Trophoblast cell (in vitro differentiated cells and primary cell): ENCODE results near the gene GNLY.

Experiments
- DNase-seq, 2 donors: peaks; one replicate each; pipeline ENCODE4 v3.0.0-alpha.2; 2016
- H2AFZ ChIP-seq: 2 replicates; pipeline ENCODE4 v1.6.1; 2013; ENCODE audit warnings: low read length, moderate library complexity, mild to moderate bottlenecking; ENCODE audit not compliant: insufficient read depth, poor library complexity
- H2AK5ac ChIP-seq: 2 replicates; pipeline ENCODE4 v1.6.1; 2013; ENCODE audit warnings: mild to moderate bottlenecking, low read length
- H2BK120ac ChIP-seq: 2 replicates; pipeline ENCODE4 v1.6.1; 2013; ENCODE audit warnings: low read length, mild to moderate bottlenecking, moderate library complexity; ENCODE audit not compliant: insufficient read depth, poor library complexity
- H2BK12ac ChIP-seq: 2 replicates; pipeline ENCODE4 v1.6.1; 2013; ENCODE audit warnings: mild to moderate bottlenecking, low read length, moderate library complexity
- H2BK5ac ChIP-seq: 2 replicates; pipeline ENCODE4 v1.6.1; 2013; ENCODE audit warnings: low read length, low read depth, moderate library complexity, mild to moderate bottlenecking; ENCODE audit not compliant: poor library complexity
- H3K14ac ChIP-seq: 2 replicates; pipeline ENCODE4 v1.6.1; 2013; ENCODE audit warnings: mild to moderate bottlenecking, low read length
- H3K18ac ChIP-seq: 2 replicates; pipeline ENCODE4 v1.6.1; 2013; ENCODE audit warnings: mild to moderate bottlenecking, low read length
- H3K23ac ChIP-seq: 2 replicates; pipeline ENCODE4 v1.6.1; 2013; ENCODE audit warnings: low read length
- H3K27ac ChIP-seq: 2 replicates; pipeline ENCODE4 v1.5.1; 2013; ENCODE audit warnings: low read depth, mild to moderate bottlenecking, inconsistent platforms, low read length, moderate library complexity
- H3K27me3 ChIP-seq: 2 replicates; pipeline ENCODE4 v1.6.1; 2013; ENCODE audit warnings: inconsistent platforms, mild to moderate bottlenecking, low read length, moderate library complexity; ENCODE audit not compliant: insufficient read depth
- H3K36me3 ChIP-seq, 2 experiments: 1 replicate in 1 of 2; 2 replicates in 1 of 2; pipeline ENCODE4 v1.6.1; 2013; ENCODE audit warnings: low read length in 2 of 2, mild to moderate bottlenecking in 2 of 2, moderate library complexity in 1 of 2; ENCODE audit not compliant: insufficient read depth in 2 of 2, control insufficient read depth in 1 of 2
- H3K4ac ChIP-seq: 2 replicates; pipeline ENCODE4 v1.6.1; 2013; ENCODE audit warnings: low read depth, mild to moderate bottlenecking, low read length, moderate library complexity
- H3K4me1 ChIP-seq, 2 experiments: 1 replicate in 1 of 2; 2 replicates in 1 of 2; pipeline ENCODE4 v1.6.1; 2013; ENCODE audit warnings: low read length in 2 of 2, mild to moderate bottlenecking in 2 of 2, moderate library complexity in 1 of 2; ENCODE audit not compliant: insufficient read depth in 2 of 2, control insufficient read depth in 1 of 2
- H3K4me2 ChIP-seq: 2 replicates; pipeline ENCODE4 v1.6.1; 2013; ENCODE audit warnings: inconsistent platforms, mild to moderate bottlenecking, low read length, moderate library complexity
- H3K4me3 ChIP-seq: 2 replicates; pipeline ENCODE4 v1.5.1; 2013; ENCODE audit warnings: mild to moderate bottlenecking, low read depth, low read length, inconsistent platforms
- H3K79me1 ChIP-seq: one replicate; pipeline ENCODE4 v1.6.1; 2013; ENCODE audit warnings: low read length
- H3K79me2 ChIP-seq: 2 replicates; pipeline ENCODE4 v1.6.1; 2013; ENCODE audit warnings: low read length, mild to moderate bottlenecking; ENCODE audit not compliant: control insufficient read depth, insufficient read depth, poor library complexity
- H3K9ac ChIP-seq: 2 replicates; pipeline ENCODE4 v1.6.1; 2013; ENCODE audit warnings: mild to moderate bottlenecking, low read length
- H3K9me3 ChIP-seq: 2 replicates; pipeline ENCODE4 v1.6.1; 2013; ENCODE audit warnings: low read depth, mild to moderate bottlenecking, control low read depth, inconsistent platforms, low read length; ENCODE audit not compliant: insufficient read depth
- H4K12ac ChIP-seq: 2 replicates; pipeline ENCODE4 v1.6.1; 2013; ENCODE audit warnings: low read depth, mild to moderate bottlenecking, low read length, moderate library complexity
- H4K8ac ChIP-seq: 2 replicates; pipeline ENCODE4 v1.6.1; 2013; ENCODE audit warnings: low read depth, mild to moderate bottlenecking, low read length, moderate library complexity
- H4K91ac ChIP-seq: one replicate; pipeline ENCODE4 v1.6.1; 2013; ENCODE audit warnings: low read depth, mild to moderate bottlenecking, low read length, moderate library complexity
- WGBS: extraction: QIAGEN DNeasy Blood & Tissue Kit; methylation state at CpG from one replicate; pipeline ENCODE4 v1.1.7; 2013; ENCODE audit warnings: missing lambda C conversion rate; ENCODE audit not compliant: insufficient read length, insufficient coverage; ENCODE audit errors: extremely low coverage; 5-methylcytosine and 5-hydroxymethylcytosine counted together

GNLY gene

DNA sequence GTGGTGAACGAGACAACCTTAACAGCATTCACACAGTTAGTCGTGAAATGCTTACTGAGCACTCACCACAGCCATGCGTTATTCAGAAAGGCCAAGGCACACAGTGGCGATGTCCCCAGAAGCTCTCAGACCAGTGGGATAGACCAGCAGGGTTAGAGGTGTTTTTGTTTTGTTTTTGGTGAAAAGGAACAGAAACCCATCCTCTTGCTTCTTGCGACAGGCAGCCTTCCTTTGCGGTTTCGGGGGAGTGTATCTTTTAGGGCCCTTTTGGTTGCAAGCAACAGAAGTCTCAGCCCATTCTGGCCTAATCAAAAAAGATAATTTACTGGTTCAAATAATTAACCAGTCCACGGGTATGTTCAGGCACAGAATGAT lies 4.7 kb downstream of the GNLY start:
- no CpG with 5 or more reads among the region's 8 CpGs for WGBS
- Histone ChIP-seq H3K4me2 (no peak overlapping the region), H4K12ac (no peak overlapping the region), H3K4me1 (peaks cover 16 to 17% of the 10 kb centered on the region in 2 experiments), H2BK12ac (no peak overlapping the region), H3K4ac (no peak overlapping the region), H3K27me3 (no peaks in the 10 kb centered on the region), H3K14ac (no peak overlapping the region), H4K91ac (no peak overlapping the region), H3K27ac (no peak overlapping the region), H3K9me3 (peaks cover 2% of the 10 kb centered on the region), H3K4me3 (no peak overlapping the region), H3K23ac (no peak overlapping the region), H2AFZ (no peak overlapping the region), H3K79me1 (no peaks in the 10 kb centered on the region), H2AK5ac (no peak overlapping the region), H3K79me2 (no peaks in the 10 kb centered on the region), H4K8ac (no peak overlapping the region), H3K9ac (no peak overlapping the region), H3K36me3 (no peaks in the 10 kb centered on the region), H2BK120ac (no peak overlapping the region), H2BK5ac (no peak overlapping the region), H3K18ac (no peak overlapping the region)
- no peak for DNase-seq

DNA sequence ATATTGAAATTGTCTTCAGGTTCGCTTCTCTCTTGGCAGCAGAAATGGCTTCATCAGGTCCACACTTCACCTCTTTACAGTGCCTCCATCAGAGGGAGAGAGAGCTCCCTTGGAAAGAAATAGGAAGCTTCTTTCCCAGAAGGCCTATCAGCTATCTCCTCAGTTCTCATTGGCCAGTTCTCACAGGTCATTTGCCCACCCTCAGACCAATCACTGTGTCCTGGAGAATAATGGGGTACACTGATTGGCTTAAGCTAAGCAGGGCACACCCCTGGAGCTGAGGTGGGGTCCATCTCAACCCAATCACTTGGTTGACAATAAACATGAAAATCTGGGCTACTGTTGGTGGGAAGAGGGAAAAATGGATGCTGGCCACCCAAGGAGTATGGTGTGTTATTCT lies 5.2 kb downstream of the GNLY start:
- Histone ChIP-seq H3K79me1 (no peaks in the 10 kb centered on the region), H3K14ac (no peak overlapping the region), H3K9ac (no peak overlapping the region), H4K91ac (no peak overlapping the region), H3K27me3 (no peaks in the 10 kb centered on the region), H4K12ac (no peak overlapping the region), H3K23ac (no peak overlapping the region), H2BK12ac (no peak overlapping the region), H3K36me3 (no peaks in the 10 kb centered on the region), H2AK5ac (no peak overlapping the region), H3K18ac (no peak overlapping the region), H4K8ac (no peak overlapping the region), H3K4me3 (no peak overlapping the region), H2AFZ (no peak overlapping the region), H2BK120ac (no peak overlapping the region), H3K27ac (no peak overlapping the region), H3K9me3 (peaks cover 2% of the 10 kb centered on the region), H3K4me2 (no peak overlapping the region), H3K4me1 (peaks cover 16% of the 10 kb centered on the region in 2 experiments), H3K79me2 (no peaks in the 10 kb centered on the region), H3K4ac (no peak overlapping the region), H2BK5ac (no peak overlapping the region)
- no peak for DNase-seq
- WGBS: no CpG with 5 or more reads among the region's 1 CpG

DNA sequence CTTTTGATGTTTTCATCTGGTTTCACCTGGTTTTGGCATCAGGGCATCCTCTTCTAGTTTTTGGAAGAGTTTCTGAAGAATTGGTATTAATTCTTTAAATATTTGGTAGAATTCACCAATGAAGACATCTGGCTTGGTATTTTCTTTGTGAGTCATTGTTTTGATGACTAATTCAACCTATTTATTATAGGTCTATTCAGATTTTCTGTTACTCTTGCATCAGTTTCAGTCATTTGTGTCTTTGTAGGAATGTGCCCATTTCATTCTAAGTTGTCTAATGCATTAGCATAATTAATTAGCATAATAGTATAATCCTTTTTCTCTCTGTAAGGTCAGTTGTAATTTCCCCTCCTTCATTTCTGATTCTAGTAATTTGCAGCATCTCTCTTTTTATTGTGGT lies 8.0 kb downstream of the GNLY start:
- no peak overlapping the region for H4K91ac ChIP-seq
- H3K36me3 ChIP-seq: no peaks in the 10 kb centered on the region
- no peak overlapping the region for H2BK12ac ChIP-seq
- H3K4me1 ChIP-seq: peaks cover 4 to 5% of the 10 kb centered on the region in 2 experiments
- no peak overlapping the region for H3K9ac ChIP-seq
- H3K23ac ChIP-seq: no peak overlapping the region
- H3K4me2 ChIP-seq: no peak overlapping the region
- no peak overlapping the region for H4K8ac ChIP-seq
- no peak overlapping the region for H4K12ac ChIP-seq
- no peaks in the 10 kb centered on the region for H3K79me1 ChIP-seq
- H3K4ac ChIP-seq: no peak overlapping the region
- H2AK5ac ChIP-seq: no peak overlapping the region
- no peaks in the 10 kb centered on the region for H3K79me2 ChIP-seq
- no peaks in the 10 kb centered on the region for H3K27me3 ChIP-seq
- H2BK5ac ChIP-seq: no peak overlapping the region
- H2AFZ ChIP-seq: no peak overlapping the region
- no peak overlapping the region for H2BK120ac ChIP-seq
- DNase-seq: peak in 1 of 2 donors; percentile 42
- H3K18ac ChIP-seq: no peak overlapping the region
- H3K4me3 ChIP-seq: no peak overlapping the region
- peaks cover 2% of the 10 kb centered on the region for H3K9me3 ChIP-seq
- H3K14ac ChIP-seq: no peak overlapping the region
- no peak overlapping the region for H3K27ac ChIP-seq

DNA sequence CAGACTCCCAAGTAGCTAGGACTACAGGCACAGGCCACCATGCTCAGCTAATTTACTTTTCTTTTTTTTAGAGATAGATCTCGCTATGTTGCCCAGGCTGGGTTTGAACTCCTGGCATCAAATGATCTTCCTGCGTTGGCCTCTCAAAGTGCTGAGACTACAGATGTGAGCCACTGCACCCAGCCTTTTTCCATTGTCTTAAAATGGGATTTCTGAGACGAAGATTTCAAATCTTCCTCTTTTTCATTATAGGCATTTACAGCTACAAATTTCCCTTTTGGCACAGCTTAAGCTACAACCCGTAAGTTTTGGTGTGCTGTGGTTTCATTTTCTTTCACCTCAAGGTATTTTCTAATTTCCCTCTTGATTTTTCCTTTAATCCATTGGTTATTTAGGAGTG lies 8.6 kb downstream of the GNLY start:
- Histone ChIP-seq H3K27me3 (no peaks in the 10 kb centered on the region), H2BK12ac (no peak overlapping the region), H3K4me2 (no peak overlapping the region), H3K4me3 (no peak overlapping the region), H2AFZ (no peak overlapping the region), H3K9ac (no peak overlapping the region), H3K79me1 (no peaks in the 10 kb centered on the region), H3K18ac (no peak overlapping the region), H2AK5ac (no peak overlapping the region), H3K14ac (no peak overlapping the region), H3K27ac (no peak overlapping the region), H3K23ac (no peak overlapping the region), H2BK5ac (no peak overlapping the region), H3K4me1 (peaks cover 4 to 5% of the 10 kb centered on the region in 2 experiments), H3K9me3 (peaks cover 2% of the 10 kb centered on the region), H3K79me2 (no peaks in the 10 kb centered on the region), H4K91ac (no peak overlapping the region), H2BK120ac (no peak overlapping the region), H3K4ac (no peak overlapping the region), H3K36me3 (no peaks in the 10 kb centered on the region), H4K12ac (no peak overlapping the region), H4K8ac (no peak overlapping the region)
- WGBS: no CpG with 5 or more reads among the region's 4 CpGs
- DNase-seq: no peak

DNA sequence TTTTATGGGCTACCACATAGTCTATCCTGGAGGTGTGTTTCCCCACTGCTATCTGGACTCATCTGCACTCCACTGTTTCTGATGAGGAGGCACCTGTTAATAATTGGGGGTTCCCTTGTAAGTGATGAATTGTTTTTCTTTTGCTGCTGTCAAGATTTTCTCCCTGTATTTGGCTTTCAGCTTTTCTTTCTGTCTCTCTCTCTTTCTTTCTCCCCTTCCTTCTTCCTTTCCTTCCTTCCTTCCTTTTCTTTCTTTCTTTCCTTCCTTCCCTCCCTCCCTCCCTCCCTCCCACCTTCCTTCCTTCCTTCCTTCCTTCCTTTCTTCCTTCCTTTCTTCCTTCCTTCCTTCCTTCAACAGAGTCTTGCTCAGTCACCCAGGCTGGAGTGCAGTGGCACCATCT lies 9.2 kb downstream of the GNLY start:
- no peak overlapping the region for H4K8ac ChIP-seq
- H3K4ac ChIP-seq: no peak overlapping the region
- H2AFZ ChIP-seq: no peak overlapping the region
- no peak overlapping the region for H3K23ac ChIP-seq
- no peak overlapping the region for H3K27ac ChIP-seq
- no peak overlapping the region for H4K91ac ChIP-seq
- H2BK12ac ChIP-seq: no peak overlapping the region
- no peaks in the 10 kb centered on the region for H3K79me2 ChIP-seq
- H3K18ac ChIP-seq: no peak overlapping the region
- no peak overlapping the region for H4K12ac ChIP-seq
- H3K9ac ChIP-seq: no peak overlapping the region
- H3K9me3 ChIP-seq: peaks cover 2% of the 10 kb centered on the region
- no peak for DNase-seq
- H3K4me2 ChIP-seq: no peak overlapping the region
- H3K4me1 ChIP-seq: peaks cover 4 to 5% of the 10 kb centered on the region in 2 experiments
- H3K36me3 ChIP-seq: no peaks in the 10 kb centered on the region
- no peak overlapping the region for H3K4me3 ChIP-seq
- no peak overlapping the region for H2AK5ac ChIP-seq
- no peak overlapping the region for H3K14ac ChIP-seq
- no peaks in the 10 kb centered on the region for H3K79me1 ChIP-seq
- H2BK5ac ChIP-seq: no peak overlapping the region
- no peaks in the 10 kb centered on the region for H3K27me3 ChIP-seq
- H2BK120ac ChIP-seq: no peak overlapping the region
